ENCODE measurements around the gene C3orf20.

C3orf20 gene

DNA sequence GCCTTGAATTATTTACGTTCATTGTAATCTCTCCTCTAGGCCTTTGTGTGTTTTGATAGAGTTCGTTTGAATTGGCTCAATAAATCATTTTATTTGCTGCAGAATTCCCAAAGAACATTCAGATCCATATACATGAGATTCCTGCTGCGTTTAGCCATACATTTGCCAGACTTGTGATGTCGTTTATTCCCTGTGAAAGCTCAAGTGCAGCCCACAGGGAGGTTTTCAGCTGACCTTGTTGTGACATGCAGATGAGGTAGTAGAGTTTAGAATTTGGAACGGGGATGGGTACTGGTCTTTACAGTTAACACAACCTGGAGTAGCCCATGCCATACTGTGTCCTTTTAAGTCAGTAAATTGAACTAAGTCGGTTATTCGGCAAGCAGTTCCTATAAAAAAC, at the start of gene C3orf20:
Gene C3orf20, plus strand, starts transcription at position 301 of the 400 bp plus-strand sequence. CDS start 7,573 bp downstream, outside the sequence.
- DNase-seq (ENCODE audit: low read depth in 2 of 2): no peak

- no peak for DNase-seq (ENCODE audit: low read depth in 2 of 2)
Measured at GRCh38 chr3:14625443-14625842, 49.5 kb upstream of the C3orf20 start.

- DNase-seq (ENCODE audit: low read depth in 2 of 2): no peak
Measured at GRCh38 chr3:14627815-14628214, 47.1 kb upstream of the C3orf20 start.

DNA sequence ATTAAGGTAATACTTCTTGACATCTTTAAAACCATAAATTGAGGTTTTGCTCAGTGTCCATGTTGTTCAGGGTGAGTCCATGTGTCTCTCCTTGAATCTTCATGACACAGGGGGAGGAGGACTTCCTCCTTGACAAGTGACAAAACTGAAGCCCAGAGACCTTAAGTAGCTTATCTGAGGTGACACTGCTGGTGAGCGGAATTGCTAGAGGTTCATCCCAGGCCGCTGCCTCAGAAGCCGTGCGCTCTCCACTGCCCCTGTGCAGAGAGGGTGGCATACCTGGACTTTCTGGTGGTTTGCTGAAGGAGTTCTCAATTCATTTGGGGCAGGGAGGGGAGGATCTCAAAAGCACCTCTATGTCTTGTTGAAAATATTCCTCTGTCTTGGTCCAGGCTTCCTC, 46.5 kb upstream of the C3orf20 start:
- no peak for DNase-seq (ENCODE audit: low read depth in 2 of 2)

- no peak for DNase-seq (ENCODE audit: low read depth in 2 of 2)
Measured at GRCh38 chr3:14630404-14631100, 44.4 kb upstream of the C3orf20 start.

DNA sequence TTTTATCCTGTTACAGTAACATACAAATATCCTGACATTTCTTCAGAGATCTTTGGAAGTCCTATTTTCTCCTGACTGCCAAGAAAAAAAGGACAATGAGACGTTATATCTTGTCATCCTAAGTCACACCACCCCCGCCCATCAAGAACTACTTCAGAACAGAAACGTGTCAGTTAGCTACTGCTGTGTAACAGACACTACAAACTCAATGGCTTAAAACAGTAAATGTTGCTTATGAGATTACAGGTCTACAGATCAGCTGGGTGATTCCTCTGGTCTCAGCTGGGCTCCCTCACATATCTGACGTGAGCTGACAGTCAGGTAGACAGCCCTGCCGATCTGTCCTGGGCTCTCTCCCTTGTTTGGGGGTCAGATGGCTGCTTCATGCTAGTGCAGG, 43.8 kb upstream of the C3orf20 start:
- no peak for DNase-seq (ENCODE audit: low read depth in 2 of 2)

DNA sequence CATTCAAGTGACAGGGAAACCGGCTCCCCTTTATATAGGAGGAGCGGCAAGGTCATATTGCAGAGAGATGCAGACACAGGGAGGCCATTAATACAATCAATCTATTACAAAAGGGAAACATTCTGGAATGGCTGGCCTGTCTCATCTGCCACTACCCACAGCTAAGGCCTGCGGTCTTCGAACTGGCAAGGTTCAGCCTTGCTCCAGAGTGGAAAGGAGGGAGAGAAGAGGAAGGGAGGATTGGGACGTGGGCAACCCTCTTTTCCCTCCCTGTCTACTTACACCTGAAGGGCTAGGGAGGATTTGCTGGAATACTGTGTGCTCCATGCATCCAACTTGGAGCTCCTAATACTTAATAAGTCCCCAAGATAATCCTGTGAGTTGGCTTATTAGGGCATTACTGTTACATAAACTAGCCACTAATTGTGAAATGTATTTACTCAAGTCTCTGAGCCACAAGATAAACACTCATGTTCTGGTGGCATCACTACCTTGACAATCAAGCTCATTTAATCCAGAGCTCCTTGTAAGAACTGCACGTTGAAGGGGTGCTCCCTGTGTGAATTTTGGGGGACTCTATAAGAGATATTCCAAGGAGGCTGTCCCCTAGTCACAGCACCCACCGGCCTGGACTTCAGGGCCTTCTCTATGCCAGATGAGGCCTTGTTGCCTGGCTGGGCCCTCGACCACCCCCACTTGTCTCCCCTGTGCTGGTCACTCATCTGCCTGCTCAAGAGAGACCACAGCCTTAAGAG, 43.1 kb upstream of the C3orf20 start:
- DNase-seq (ENCODE audit: low read depth in 2 of 2): no peak

GRCh38 chr3:14632442-14632930, 42.5 kb upstream of the C3orf20 start:
- DNase-seq (ENCODE audit: low read depth in 2 of 2): no peak

DNA sequence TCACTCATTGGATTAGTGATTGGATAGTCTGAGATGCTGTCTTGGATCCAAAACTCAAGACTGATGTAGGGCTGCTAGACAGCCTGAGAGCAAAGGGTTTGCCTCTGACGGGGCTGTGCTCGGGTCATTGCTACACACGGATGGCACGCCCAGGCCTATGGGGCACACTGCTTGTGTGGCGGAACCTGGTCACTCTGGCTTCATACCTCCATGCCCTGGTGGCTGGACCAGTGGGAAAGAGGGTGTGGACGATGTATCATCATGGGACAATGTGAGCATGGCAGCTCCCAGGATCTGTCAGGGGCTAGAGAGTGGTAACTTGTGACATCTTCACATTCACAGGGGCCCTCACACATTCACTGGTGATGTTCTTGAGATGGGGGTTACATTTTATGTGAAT, 41.5 kb upstream of the C3orf20 start:
- DNase-seq (ENCODE audit: low read depth in 2 of 2): no peak

DNA sequence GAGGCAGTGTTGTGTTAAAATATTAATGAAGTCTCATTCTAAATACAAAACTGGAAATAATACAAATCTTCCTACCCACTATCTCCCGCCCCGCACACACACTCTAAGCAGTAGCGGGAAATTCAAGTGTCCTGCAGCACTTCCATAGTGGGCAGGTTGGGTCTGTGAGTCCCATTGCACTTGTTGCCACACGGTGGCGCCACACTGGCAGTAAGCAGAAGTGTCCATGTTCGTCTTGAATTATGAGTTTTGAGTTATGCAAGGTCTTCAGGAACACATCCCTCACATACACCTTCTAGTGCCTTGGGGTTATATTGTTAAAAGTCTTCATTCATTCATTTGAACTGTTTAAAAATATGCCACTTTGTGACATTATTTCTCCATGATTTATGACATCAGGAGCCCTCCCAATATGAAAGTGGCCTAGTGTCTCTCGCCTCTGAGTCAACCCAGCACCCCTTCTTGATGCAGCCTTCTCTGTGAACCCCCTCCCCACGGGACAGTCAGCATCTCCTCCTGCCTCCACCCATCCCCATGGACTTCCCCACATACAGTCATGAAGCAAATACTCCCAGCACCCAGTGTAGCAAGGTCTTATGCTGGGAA, 41.0 kb upstream of the C3orf20 start:
- peak in 1 of 2 donors; percentile 33 for DNase-seq (ENCODE audit: low read depth in 2 of 2)

DNA sequence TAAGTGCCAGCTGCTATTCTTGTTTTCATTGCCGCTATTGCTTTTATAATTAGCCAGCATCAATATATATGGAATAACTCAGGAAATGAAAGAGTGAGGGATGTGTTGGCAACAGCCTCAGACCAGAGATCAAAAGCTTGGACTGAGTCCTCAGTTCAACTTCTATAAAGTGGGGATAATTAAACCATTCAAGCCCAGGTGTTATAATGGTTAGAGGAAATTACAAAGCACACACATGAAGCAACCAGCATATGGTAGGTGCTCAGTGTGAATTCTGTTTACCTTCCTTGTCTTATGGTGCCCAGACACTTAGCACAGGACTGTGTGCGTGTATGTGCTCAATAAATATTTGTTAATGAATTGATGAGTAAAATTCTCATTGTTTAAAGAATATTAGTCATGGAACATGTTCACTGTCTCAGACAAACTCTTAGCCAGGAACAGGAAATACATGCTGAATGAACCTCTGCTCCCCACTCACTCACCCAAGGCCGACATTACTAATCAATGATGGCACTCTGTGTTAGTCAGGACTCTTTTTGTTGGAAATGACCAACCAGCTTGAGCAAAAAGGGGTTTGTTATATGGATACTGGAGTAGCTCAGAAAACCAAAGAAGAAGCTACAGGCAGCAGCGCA, 40.1 kb upstream of the C3orf20 start:
- no peak for DNase-seq (ENCODE audit: low read depth in 2 of 2)

- no peak for DNase-seq (ENCODE audit: low read depth in 2 of 2)
Measured at GRCh38 chr3:14636496-14637087, 38.3 kb upstream of the C3orf20 start.

DNA sequence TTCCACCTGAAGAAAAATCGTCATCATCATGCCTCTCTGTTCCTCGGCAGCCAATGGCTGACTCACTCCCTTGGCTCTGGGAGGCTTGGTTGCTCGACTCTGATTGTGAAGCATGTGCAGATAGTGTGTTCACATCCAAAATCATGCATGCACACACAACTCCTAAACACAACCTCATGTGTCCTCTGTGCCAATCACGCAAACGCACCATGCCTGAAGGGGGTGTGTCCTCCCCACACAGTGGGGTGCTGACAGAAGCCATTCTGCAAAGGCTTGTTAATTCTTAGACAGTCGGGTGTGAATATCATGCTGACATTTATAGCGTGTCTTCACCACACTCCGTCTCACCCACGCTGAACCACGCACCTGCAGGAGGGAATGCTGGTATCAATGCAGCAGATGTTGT, 34.8 kb upstream of the C3orf20 start:
- no peak for DNase-seq (ENCODE audit: low read depth in 2 of 2)

DNA sequence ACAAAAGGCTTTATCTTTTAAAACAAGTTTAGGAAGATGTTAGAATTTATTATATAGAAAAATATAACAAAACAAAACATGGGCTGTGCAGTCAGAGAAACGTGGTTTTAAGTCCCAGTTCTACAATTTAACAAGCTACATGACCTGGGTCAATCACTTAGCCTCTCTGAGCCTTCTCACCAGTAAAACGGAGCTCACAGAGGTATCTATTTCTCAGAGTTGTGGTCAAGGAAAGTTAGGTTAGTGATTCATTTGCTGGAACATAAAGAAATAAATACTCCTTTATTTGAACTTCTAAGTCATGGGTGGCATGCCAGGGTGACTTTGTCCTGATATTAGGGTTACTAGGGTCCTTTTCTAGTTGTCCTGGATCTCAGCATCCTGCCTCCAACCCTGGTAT, 34.2 kb upstream of the C3orf20 start:
- DNase-seq (ENCODE audit: low read depth in 2 of 2): no peak

- no peak for DNase-seq (ENCODE audit: low read depth in 2 of 2)
Measured at GRCh38 chr3:14641346-14641745, 33.6 kb upstream of the C3orf20 start.

- no peak for DNase-seq (ENCODE audit: low read depth in 2 of 2)
Measured at GRCh38 chr3:14645453-14645852, 29.5 kb upstream of the C3orf20 start.

DNA sequence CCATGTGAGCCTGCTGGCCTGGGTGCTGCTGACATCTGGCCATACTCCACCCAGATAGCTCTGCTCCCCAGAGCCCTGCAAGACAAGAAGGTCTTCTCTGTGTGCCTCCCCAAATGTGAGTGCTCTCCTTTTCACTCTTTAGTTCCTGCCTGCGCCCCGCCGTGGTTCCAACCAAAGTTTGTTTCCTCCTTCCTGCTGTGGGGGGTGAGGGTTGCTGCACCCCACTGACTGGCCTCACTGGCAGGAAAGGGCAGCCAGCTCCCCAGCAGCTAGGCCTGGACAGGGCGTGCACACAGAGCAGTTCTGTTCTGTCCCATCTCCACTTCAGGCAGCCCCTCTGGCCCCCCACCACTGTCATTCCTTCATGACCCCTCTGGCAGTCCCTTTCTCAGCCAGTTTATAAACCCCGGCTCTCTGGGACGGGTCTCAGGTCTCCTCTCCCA, 28.8 kb upstream of the C3orf20 start:
- DNase-seq (ENCODE audit: low read depth in 2 of 2): no peak

- DNase-seq (ENCODE audit: low read depth in 2 of 2): no peak
Measured at GRCh38 chr3:14646589-14647413, 28.1 kb upstream of the C3orf20 start.

GRCh38 chr3:14647976-14648955, 26.7 kb upstream of the C3orf20 start:
- DNase-seq (ENCODE audit: low read depth in 2 of 2): no peak

DNA sequence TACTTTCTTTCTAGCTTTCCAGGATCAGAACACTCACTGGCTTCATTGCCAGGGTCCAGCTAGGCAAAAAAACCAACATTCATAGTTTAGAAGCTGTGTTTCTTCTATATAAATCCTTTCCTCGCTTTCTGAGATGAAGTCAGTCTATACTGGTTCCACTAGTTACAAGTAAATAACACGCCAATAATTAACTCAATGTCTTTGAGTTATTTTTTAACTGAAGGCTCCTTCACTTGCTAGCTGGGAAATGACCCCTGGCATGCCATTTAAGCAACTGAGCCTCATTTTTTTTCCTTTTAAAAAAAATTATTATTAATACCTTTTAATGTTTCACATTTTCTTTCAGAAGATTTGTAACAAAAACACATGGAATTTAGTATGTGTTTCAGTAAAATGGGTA, 25.5 kb upstream of the C3orf20 start:
- DNase-seq (ENCODE audit: low read depth in 2 of 2): no peak
